WERI-Rb-1 (cell line): Measurements from ENCODE around the gene OR4B1.
"Not testable (repeated sequence)": the region's sequence is repeated elsewhere in the genome, so short reads cannot be mapped to it uniquely, and the experiment has no call there.

Source experiments
- DNase-seq: peaks from one replicate; pipeline ENCODE4 v3.0.0-alpha.2; 2020
- H3K27ac ChIP-seq: fragments of 250-450 bp; sonication (Bioruptor Pico); 2 replicates; pipeline ENCODE4 v1.5.1; 2020; ENCODE audit warnings: mild to moderate bottlenecking, moderate library complexity
- H3K27me3 ChIP-seq: fragments of 250-450 bp; sonication (Bioruptor Pico); 2 replicates; pipeline ENCODE4 v1.5.1; 2021; ENCODE audit warnings: mild to moderate bottlenecking, low read depth, moderate library complexity; ENCODE audit not compliant: insufficient read depth, severe bottlenecking
- H3K36me3 ChIP-seq: fragments of 250-450 bp; sonication (Bioruptor Pico); 2 replicates; pipeline ENCODE4 v1.5.1; 2020; ENCODE audit warnings: mild to moderate bottlenecking, moderate library complexity
- H3K4me3 ChIP-seq: 2 replicates; pipeline ENCODE4 v1.5.1; 2011; ENCODE audit warnings: low read depth, mild to moderate bottlenecking, control low read depth, low read length
- H3K9me3 ChIP-seq: fragments of 250-450 bp; sonication (Bioruptor Pico); 2 replicates; pipeline ENCODE4 v1.5.1; 2021; ENCODE audit warnings: mild to moderate bottlenecking, moderate library complexity; ENCODE audit not compliant: severe bottlenecking
- CTCF ChIP-seq: IDR thresholded peaks from 2 replicates; pipeline ENCODE4 v1.5.1; 2011; ENCODE audit warnings: low read depth, mild to moderate bottlenecking, control low read depth, inconsistent platforms, low read length

The OR4B1 gene

GRCh38 chr11:48184452-48184851 lies 32.2 kb upstream of the OR4B1 start:
- DNase-seq = no peak
- Histone ChIP-seq H3K27ac (no peak overlapping the region), H3K4me3 (no peak overlapping the region), H3K9me3 (no peaks in the 10 kb centered on the region), H3K36me3 (no peaks in the 10 kb centered on the region), H3K27me3 (peaks cover 29% of the 10 kb centered on the region)
- no peak for TF ChIP-seq CTCF

- not testable (repeated sequence) for H3K9me3 ChIP-seq, DNase-seq, H3K36me3 ChIP-seq, H3K4me3 ChIP-seq, H3K27ac ChIP-seq
- H3K27me3 ChIP-seq = peaks cover 22% of the 10 kb centered on the region
Observed at GRCh38 chr11:48190906-48191654, 25.5 kb upstream of the OR4B1 start.

GRCh38 chr11:48193876-48194275 lies 22.7 kb upstream of the OR4B1 start:
- Histone ChIP-seq H3K9me3 (no peaks in the 10 kb centered on the region), H3K36me3 (no peaks in the 10 kb centered on the region), H3K27me3 (peaks cover 35% of the 10 kb centered on the region), H3K27ac (no peak overlapping the region), H3K4me3 (no peak overlapping the region)
- TF ChIP-seq CTCF = no peak
- DNase-seq = no peak

DNA sequence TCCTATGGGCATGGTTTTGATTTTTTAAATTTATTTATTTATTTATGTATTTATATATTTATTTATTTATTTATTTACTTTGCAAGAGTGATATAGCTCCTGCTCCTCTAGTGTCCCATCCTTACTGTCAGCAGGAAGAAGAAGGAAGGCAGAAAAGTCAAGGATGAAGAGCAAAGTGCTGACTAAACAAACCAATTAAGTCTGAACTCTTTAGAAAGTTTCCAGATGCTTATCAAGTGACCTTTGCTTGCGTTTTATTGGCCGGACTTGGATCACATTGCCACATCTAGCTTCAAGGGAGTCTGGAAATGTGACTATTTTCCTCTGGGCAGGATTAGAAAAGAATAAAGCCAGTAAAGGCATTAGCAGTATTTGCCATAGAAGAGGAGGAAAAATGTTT lies 8.7 kb upstream of the OR4B1 start:
- peaks cover 71% of the 10 kb centered on the region for H3K27me3 ChIP-seq
- H3K4me3 ChIP-seq = no peak overlapping the region
- TF ChIP-seq CTCF = no peak
- no peaks in the 10 kb centered on the region for H3K9me3 ChIP-seq
- no peak overlapping the region for H3K27ac ChIP-seq
- no peak for DNase-seq
- no peaks in the 10 kb centered on the region for H3K36me3 ChIP-seq

DNA sequence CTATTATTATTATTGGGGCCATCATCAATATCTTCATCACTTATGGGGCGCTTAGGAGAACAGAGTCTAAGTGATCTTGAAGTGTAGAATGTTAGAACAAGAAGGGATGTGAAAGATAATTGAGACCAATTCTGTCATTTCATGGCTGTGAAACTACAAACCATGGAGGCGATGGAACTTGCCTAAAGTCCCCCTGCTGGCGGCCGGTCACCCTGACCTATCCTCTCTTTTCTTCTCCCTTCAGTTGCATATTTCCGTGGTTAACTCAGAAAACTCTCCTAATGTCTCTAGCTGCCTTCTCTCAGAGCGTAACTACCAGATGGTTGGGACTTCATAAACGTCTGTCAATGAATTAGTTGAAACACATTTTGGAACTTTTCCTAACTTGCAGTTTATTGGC lies 6.6 kb upstream of the OR4B1 start:
- no peaks in the 10 kb centered on the region for H3K9me3 ChIP-seq
- no peaks in the 10 kb centered on the region for H3K36me3 ChIP-seq
- no peak for DNase-seq
- no peak overlapping the region for H3K27ac ChIP-seq
- TF ChIP-seq CTCF = peak; percentile 27
- no peak overlapping the region for H3K4me3 ChIP-seq
- H3K27me3 ChIP-seq = peaks cover 71% of the 10 kb centered on the region

DNA sequence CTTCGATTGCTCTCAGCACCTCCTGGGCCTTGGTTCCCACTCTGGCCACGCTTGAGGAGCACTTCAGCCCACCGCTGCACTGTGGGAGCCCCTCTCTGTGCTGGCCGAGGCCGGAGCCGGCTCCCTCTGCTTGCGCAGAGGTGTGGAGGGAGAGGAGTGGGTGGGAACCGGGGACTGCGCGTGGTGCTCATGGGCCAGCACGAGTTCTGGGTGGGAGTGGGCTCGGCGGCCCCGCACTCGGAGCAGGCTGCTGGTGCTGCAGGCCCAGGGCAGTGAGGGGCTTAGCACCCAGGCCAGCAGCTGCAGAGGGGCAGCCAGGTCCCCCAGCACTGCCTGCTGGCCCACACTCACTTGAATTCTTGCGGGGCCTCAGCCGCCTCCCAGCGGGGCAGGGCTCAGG lies 12.2 kb downstream of the OR4B1 start:
- peaks cover 7% of the 10 kb centered on the region for H3K9me3 ChIP-seq
- no peak for TF ChIP-seq CTCF

GRCh38 chr11:48230057-48230456 lies 13.4 kb downstream of the OR4B1 start:
- not testable (repeated sequence) for DNase-seq, H3K9me3 ChIP-seq, H3K27ac ChIP-seq, H3K36me3 ChIP-seq, H3K4me3 ChIP-seq
- H3K27me3 ChIP-seq = peaks cover 34% of the 10 kb centered on the region

More for the DNA sequence above, 12.2 kb downstream of the OR4B1 start:
- no peaks in the 10 kb centered on the region for H3K36me3 ChIP-seq
- peaks cover 42% of the 10 kb centered on the region for H3K27me3 ChIP-seq
- no peak overlapping the region for H3K4me3 ChIP-seq
- no peak overlapping the region for H3K27ac ChIP-seq
- no peak for DNase-seq
